Mononuclear cell (primary cell): ENCODE measurements around the gene AMACR. TPM values are rescaled to one million over a fixed set of nuclear protein-coding genes. Genes with fewer than 3 reads are reported as not detected.

Source experiments
- H3K27me3 ChIP-seq: 2 replicates; pipeline ENCODE4 v1.6.0; 2011; ENCODE audit warnings: low read length, control low read depth; ENCODE audit not compliant: insufficient read depth
- H3K4me1 ChIP-seq: 2 replicates; pipeline ENCODE4 v1.5.1; 2011; ENCODE audit warnings: mild to moderate bottlenecking, low read length, control low read depth; ENCODE audit not compliant: insufficient read depth
- H3K4me3 ChIP-seq: 2 replicates; pipeline ENCODE4 v1.5.1; 2011; ENCODE audit warnings: mild to moderate bottlenecking, low read length, moderate library complexity
- H3K9me3 ChIP-seq: 2 replicates; pipeline ENCODE4 v1.5.1; 2011; ENCODE audit warnings: low read depth, mild to moderate bottlenecking, control low read depth, low read length
- total RNA-seq: library from RNA; depleted of rRNA; stranded (reverse); fragments of >200 nt; gene quantifications from one replicate; pipeline ENCODE4 v1.2.3, GENCODE V29; 2012

AMACR gene
- total RNA-seq, 1 donor: 2.0 TPM

GRCh38 chr5:33938507-33938796, 69.4 kb downstream of the AMACR start:
- Histone ChIP-seq H3K9me3 (no peaks in the 10 kb centered on the region), H3K4me1 (no peaks in the 10 kb centered on the region), H3K4me3 (no peak overlapping the region), H3K27me3 (peaks cover 47% of the 10 kb centered on the region)

GRCh38 chr5:33937707-33938506, 69.9 kb downstream of the AMACR start:
- Histone ChIP-seq H3K27me3 (peaks cover 47% of the 10 kb centered on the region), H3K4me3 (no peak overlapping the region), H3K9me3 (no peaks in the 10 kb centered on the region), H3K4me1 (no peaks in the 10 kb centered on the region)

GRCh38 chr5:33937017-33937706, 70.7 kb downstream of the AMACR start:
- Histone ChIP-seq H3K4me1 (no peaks in the 10 kb centered on the region), H3K9me3 (no peaks in the 10 kb centered on the region), H3K4me3 (no peak overlapping the region), H3K27me3 (peaks cover 47% of the 10 kb centered on the region)

- no peaks in the 10 kb centered on the region for H3K4me1 ChIP-seq
- H3K27me3 ChIP-seq: peaks cover 47% of the 10 kb centered on the region
- no peak within 1 kb of the TSS for H3K4me3 ChIP-seq
- no peaks in the 10 kb centered on the region for H3K9me3 ChIP-seq
Measured at GRCh38 chr5:33936381-33937016, 71.4 kb downstream of the AMACR start, which contains the start of gene RXFP3. TSS of gene RXFP3 (plus strand) at chr5:33936386. CDS start at chr5:33936741, 355 bp downstream.

Other genes starting within 250 kb of the AMACR start
- under 0.01 TPM for gene ADAMTS12, start 116.1 kb downstream of the AMACR start, total RNA-seq
- not detected for gene RXFP3, start 71.7 kb downstream of the AMACR start, total RNA-seq
- under 0.01 TPM for gene SLC45A2, start 23.4 kb downstream of the AMACR start, total RNA-seq
- 3.6 TPM for gene C1QTNF3, start 35.2 kb upstream of the AMACR start, total RNA-seq